GM06990 (cell line): ENCODE data around the gene TMCO4.

ENCODE experiments used
- DNase-seq: peaks from one replicate; pipeline ENCODE4 v3.0.0-alpha.2; 2011; ENCODE audit not compliant: insufficient read length; ENCODE audit errors: extremely low read depth
- H3K27me3 ChIP-seq: replicated peaks from 2 replicates; pipeline ENCODE4 v1.6.0; 2011; ENCODE audit warnings: low read length; ENCODE audit not compliant: control insufficient read depth, insufficient read depth
- H3K36me3 ChIP-seq: 2 replicates; pipeline ENCODE4 v1.5.1; 2011; ENCODE audit warnings: low read length; ENCODE audit not compliant: control insufficient read depth, insufficient read depth
- H3K4me3 ChIP-seq: replicated peaks from 2 replicates; pipeline ENCODE4 v1.5.1; 2011; ENCODE audit warnings: low read depth, mild to moderate bottlenecking, control low read depth, low read length
- CTCF ChIP-seq: IDR thresholded peaks from 2 replicates; pipeline ENCODE4 v1.5.1; 2011; ENCODE audit warnings: low read length, control low read depth, mild to moderate bottlenecking, inconsistent platforms; ENCODE audit not compliant: insufficient read depth, poor library complexity, severe bottlenecking

The TMCO4 gene

GRCh38 chr1:19815801-19816736, 16.4 kb upstream of the TMCO4 start:
- DNase-seq = no peak
- Histone ChIP-seq H3K36me3 (no peaks in the 10 kb centered on the region), H3K4me3 (no peak overlapping the region), H3K27me3 (no peaks in the 10 kb centered on the region; the same call in 1 of the 2 replicates)
- TF ChIP-seq CTCF = no peak

- DNase-seq = no peak
- no peak within 1 kb of the TSS for H3K4me3 ChIP-seq
- no peaks in the 10 kb centered on the region for H3K36me3 ChIP-seq
- H3K27me3 ChIP-seq = no peaks in the 10 kb centered on the region; the same call in 1 of the 2 replicates
- no peak for TF ChIP-seq CTCF
Measured at GRCh38 chr1:19814681-19815503, 15.2 kb upstream of the TMCO4 start, which contains the start of gene RNF186. RNF186 (minus strand) TSS chr1:19815283; CDS start chr1:19815101, 182 bp downstream.

GRCh38 chr1:19814244-19814661, 14.5 kb upstream of the TMCO4 start:
- Histone ChIP-seq H3K4me3 (no peak overlapping the region), H3K27me3 (no peaks in the 10 kb centered on the region; the same call in 1 of the 2 replicates), H3K36me3 (no peaks in the 10 kb centered on the region)
- no peak for TF ChIP-seq CTCF
- DNase-seq = no peak

GRCh38 chr1:19813643-19813960, 13.9 kb upstream of the TMCO4 start:
- TF ChIP-seq CTCF = no peak
- H3K4me3 ChIP-seq = no peak overlapping the region
- H3K36me3 ChIP-seq = no peaks in the 10 kb centered on the region
- no peak for DNase-seq
- no peaks in the 10 kb centered on the region; the same call in 1 of the 2 replicates for H3K27me3 ChIP-seq

GRCh38 chr1:19812875-19813642, 13.3 kb upstream of the TMCO4 start:
- no peaks in the 10 kb centered on the region; the same call in 1 of the 2 replicates for H3K27me3 ChIP-seq
- no peak for TF ChIP-seq CTCF
- no peaks in the 10 kb centered on the region for H3K36me3 ChIP-seq
- no peak for DNase-seq
- no peak overlapping the region for H3K4me3 ChIP-seq
